GM12878 (cell line): ENCODE measurements around the gene CDC42SE2. TPM values are rescaled to one million over a fixed set of nuclear protein-coding genes. Genes with fewer than 3 reads are reported as not detected.

Experiments used
- ATAC-seq: fragments of 200-7000 bp; cut with Tn5 transposase; 3 replicates; pipeline ENCODE4 v1.9.1; 2020; ENCODE audit warnings: mild to moderate bottlenecking, moderate library complexity
- BruUV-seq: library from RNA; stranded (reverse); fragments of 400-500 nt; replicated peaks from 2 replicates; lab custom pipeline; 2021; lab: Mats Ljungman, UMichigan
- CTCF ChIA-PET: fragments of 300-600 bp; sonication (Branson Sonifier 250); formaldehyde crosslinking; extraction: SDS; loops from one replicate; lab custom pipeline; 2021; ENCODE audit warnings: inconsistent platforms; lab: Yijun Ruan, JAX
- POLR2A ChIA-PET: fragments of 350-600 bp; formaldehyde crosslinking; extraction: SDS; loops from one replicate; lab custom pipeline; 2021; ENCODE audit warnings: inconsistent platforms; lab: Charles Lee
- RAD21 ChIA-PET: fragments of 300-600 bp; sonication (Branson Sonifier 250); formaldehyde crosslinking; loops from one replicate; lab custom pipeline; 2023; ENCODE audit warnings: antibody characterized with exemption; ENCODE audit not compliant: unreplicated experiment; lab: Charles Lee
- SMC1A ChIA-PET: fragments of 300-600 bp; sonication (Branson Sonifier 250); formaldehyde crosslinking; loops from one replicate; lab custom pipeline; 2023; ENCODE audit not compliant: unreplicated experiment, uncharacterized antibody; lab: Charles Lee
- DNase-seq: peaks from one replicate; pipeline ENCODE4 v3.0.0-alpha.2; 2011; ENCODE audit warnings: low read depth, low spot score
- FAIRE-seq: peaks from 3 replicates; lab custom pipeline; 2011; peaks lifted over from hg19 to GRCh38; lab: Jason Lieb, UNC
- H2AFZ ChIP-seq: 2 replicates; pipeline ENCODE4 v1.6.0; 2011; ENCODE audit warnings: low read depth, low read length, control low read depth; ENCODE audit not compliant: control insufficient read depth
- H3K27ac ChIP-seq: 2 replicates; pipeline ENCODE4 v1.5.1; 2011; ENCODE audit warnings: control low read depth; ENCODE audit not compliant: control insufficient read depth, insufficient read depth
- H3K27me3 ChIP-seq, 2 experiments: replicated peaks in 1 of 2; 2 replicates each; pipeline versions ENCODE4 v1.6.0 to v1.6.1; 2011; ENCODE audit warnings: low read length in 1 of 2; ENCODE audit not compliant: control insufficient read depth in 2 of 2, insufficient read depth in 2 of 2
- H3K36me3 ChIP-seq, 2 experiments: 2 replicates each; pipeline ENCODE4 v1.5.1; 2011; ENCODE audit warnings: low read length in 1 of 2; ENCODE audit not compliant: control insufficient read depth in 2 of 2, insufficient read depth in 2 of 2
- H3K4me1 ChIP-seq: 2 replicates; pipeline ENCODE4 v1.6.1; 2011; ENCODE audit warnings: mild to moderate bottlenecking, low read length, moderate library complexity, mixed read lengths; ENCODE audit not compliant: control insufficient read depth, insufficient read depth
- H3K4me2 ChIP-seq: 2 replicates; pipeline ENCODE4 v1.6.0; 2011; ENCODE audit warnings: control low read depth; ENCODE audit not compliant: control insufficient read depth, insufficient read depth
- H3K4me3 ChIP-seq: fragments of 200-600 bp; sonication (generic); 2 replicates; pipeline ENCODE4 v1.5.1; 2016
- H3K79me2 ChIP-seq: 2 replicates; pipeline ENCODE4 v1.6.0; 2011; ENCODE audit warnings: low read length; ENCODE audit not compliant: control insufficient read depth, insufficient read depth
- H3K9ac ChIP-seq: 2 replicates; pipeline ENCODE4 v1.8.0; 2011; ENCODE audit warnings: low read length, control low read depth, mixed read lengths; ENCODE audit not compliant: control insufficient read depth, insufficient read depth
- H3K9me3 ChIP-seq: replicated peaks from 3 replicates; pipeline ENCODE4 v1.5.1; 2011; ENCODE audit warnings: mild to moderate bottlenecking, low read length; ENCODE audit not compliant: control insufficient read depth, insufficient read depth
- H4K20me1 ChIP-seq: 2 replicates; pipeline ENCODE4 v1.6.0; 2011; ENCODE audit not compliant: control insufficient read depth, insufficient read depth
- BMI1 ChIP-seq: fragments of 450-650 bp; IDR thresholded peaks from 2 replicates; pipeline ENCODE4 v1.6.1; 2016; ENCODE audit warnings: mild to moderate bottlenecking, moderate library complexity, borderline replicate concordance
- CEBPZ ChIP-seq: fragments of 150-350 bp; IDR thresholded peaks from 2 replicates; pipeline ENCODE4 v1.6.1; 2016; ENCODE audit warnings: low read depth, low read length
- CHD1 ChIP-seq: IDR thresholded peaks from 2 replicates; pipeline ENCODE4 v1.6.1; 2012; ENCODE audit warnings: low read depth, low read length, improper control_type of control experiment
- FOS ChIP-seq: IDR thresholded peaks from 3 replicates; pipeline ENCODE4 v1.6.1; 2011; ENCODE audit warnings: borderline replicate concordance; ENCODE audit not compliant: insufficient read length; ENCODE audit errors: extremely low read depth
- GATAD2B ChIP-seq: fragments of 450-650 bp; conservative IDR thresholded peaks from 2 replicates; pipeline ENCODE4 v1.6.1; 2017; ENCODE audit warnings: low read depth, mild to moderate bottlenecking, moderate library complexity
- HSF1 ChIP-seq: fragments of 150-350 bp; IDR thresholded peaks from 2 replicates; pipeline ENCODE4 v1.6.1; 2014; ENCODE audit warnings: mild to moderate bottlenecking, low read depth, low read length
- LARP7 ChIP-seq: fragments of 450-650 bp; IDR thresholded peaks from 2 replicates; pipeline ENCODE4 v1.6.1; 2017; ENCODE audit warnings: mild to moderate bottlenecking
- NFYA ChIP-seq: IDR thresholded peaks from 2 replicates; pipeline ENCODE4 v1.6.1; 2011; ENCODE audit warnings: low read depth, mild to moderate bottlenecking, low read length, improper control_type of control experiment, borderline replicate concordance
- NRF1 ChIP-seq: conservative IDR thresholded peaks from 2 replicates; pipeline ENCODE4 v1.6.1; 2011; ENCODE audit warnings: mild to moderate bottlenecking, low read depth, low read length, improper control_type of control experiment
- PML ChIP-seq: IDR thresholded peaks from 2 replicates; pipeline ENCODE4 v1.6.1; 2012; ENCODE audit warnings: low read length, inconsistent platforms
- POU2F2 ChIP-seq: IDR thresholded peaks from 3 replicates; pipeline ENCODE4 v1.6.1; 2011; ENCODE audit warnings: low read depth, mild to moderate bottlenecking, low read length, borderline replicate concordance
- RCOR1 ChIP-seq: conservative IDR thresholded peaks from 2 replicates; pipeline ENCODE4 v1.6.1; 2012; ENCODE audit warnings: low read depth, low read length, improper control_type of control experiment
- SIN3A ChIP-seq: IDR thresholded peaks from 2 replicates; pipeline ENCODE4 v1.6.1; 2012; ENCODE audit warnings: low read depth, low read length, improper control_type of control experiment
- ZNF217 ChIP-seq: fragments of 450-650 bp; IDR thresholded peaks from 2 replicates; pipeline ENCODE4 v1.6.1; 2017; ENCODE audit warnings: antibody characterized with exemption, mild to moderate bottlenecking
- ZNF592 ChIP-seq: fragments of 450-650 bp; IDR thresholded peaks from 2 replicates; pipeline ENCODE4 v1.6.1; 2017; ENCODE audit warnings: mild to moderate bottlenecking, moderate library complexity
- ZZZ3 ChIP-seq: IDR thresholded peaks from 2 replicates; pipeline ENCODE4 v1.6.1; 2011; ENCODE audit warnings: low read depth; ENCODE audit not compliant: control insufficient read depth, insufficient read length
- WGBS: methylation state at CpG from one replicate; pipeline ENCODE4 v1.1.6; 2016; ENCODE audit warnings: low lambda C conversion rate; ENCODE audit not compliant: insufficient replicate concordance, insufficient coverage; ENCODE audit errors: missing lambda C conversion rate; 5-methylcytosine and 5-hydroxymethylcytosine counted together
- in situ Hi-C: fragments of 300-500 bp; cut with MboI; formaldehyde crosslinking; loops from 9 replicates; pipeline ENCODE4 v1.14.3; 2018; ENCODE audit warnings: mixed read lengths
- intact Hi-C: fragments of 100-400 bp; cut with micrococcal nuclease; formaldehyde crosslinking; loops from one replicate; pipeline ENCODE4 v1.14.2; 2022; ENCODE audit not compliant: unreplicated experiment
- polyA plus RNA-seq, 11 experiments: library from polyadenylated mRNA; depleted of rRNA in 4 of 11; unstranded in 6 of 11; stranded (reverse) in 5 of 11; fragments of >200 nt; fragmentation: Nextera tagmentation in 4 of 11; fragmentation: Illumina TruSeq in 1 of 11; extraction: Ambion mirVana in 4 of 11; extraction: Trizol in 1 of 11; gene quantifications; 1 replicate in 1 of 11; 2 replicates in 10 of 11; pipeline versions ENCODE4 v1.2.1 to v1.2.3, GENCODE V29; 2011 to 2016; ENCODE audit warnings: inconsistent platforms in 2 of 11, missing spikeins in 2 of 11, low read depth in 1 of 11
- total RNA-seq, 4 experiments: library from RNA; depleted of rRNA in 3 of 4; stranded (reverse); fragments of >200 nt in 3 of 4; fragmentation: Illumina TruSeq in 1 of 4; extraction: Trizol in 1 of 4; gene quantifications; 2 replicates each; pipeline versions ENCODE4 v1.2.1 to v1.2.3, GENCODE V29; 2013 to 2021

CDC42SE2 gene
- total and polyA plus RNA-seq, 10 of the 15 experiments (the other 5 are each of a cell fraction or from before 2014, with no cell fraction given): 57.0 to 148 (median 80.3) TPM

- H3K79me2 ChIP-seq: no peaks in the 10 kb centered on the region
- BruUV-seq: no TSS peak
- H3K9me3 ChIP-seq: no peaks in the 10 kb centered on the region
- no peaks in the 10 kb centered on the region for H3K27me3 ChIP-seq
- no peak for FAIRE-seq
- intact Hi-C loops (no loop called here), in situ Hi-C loops (no loop called here)
- ChIA-PET POLR2A (interaction anchor here (0.6 to 0.7 kb wide), 3 partner anchors 18 to 392 kb away, joined by 4 to 5 read pairs (median 4); no protein-coding TSS in a partner anchor), SMC1A (interaction anchor here (1.0 to 1.4 kb wide), 2 partner anchors 19 to 26 kb away, joined by 3 to 4 read pairs; no protein-coding TSS in a partner anchor), RAD21 (no interaction called here), CTCF (interaction anchor here (1.0 to 1.4 kb wide), 2 partner anchors 18 to 567 kb away, joined by 3 to 4 read pairs; no protein-coding TSS in a partner anchor)
- 96% methylated on average over 2 of the region's 2 CpGs for WGBS
- TF ChIP-seq NRF1: no peak
- no peak for TF ChIP-seq RCOR1
- TF ChIP-seq FOS: no peak
- TF ChIP-seq CEBPZ: no peak
- no peak for TF ChIP-seq PML
- no peak for TF ChIP-seq ZZZ3
- TF ChIP-seq ZNF592: no peak
- TF ChIP-seq ZNF217: no peak
- no peak for TF ChIP-seq GATAD2B
- no peak for TF ChIP-seq POU2F2
- no peak for TF ChIP-seq LARP7
- TF ChIP-seq HSF1: no peak
- TF ChIP-seq NFYA: no peak
- no peak for TF ChIP-seq SIN3A
- TF ChIP-seq BMI1: no peak
- no peak for TF ChIP-seq CHD1
- H2AFZ ChIP-seq: no peak overlapping the region
- H4K20me1 ChIP-seq: no peaks in the 10 kb centered on the region
- no peak for DNase-seq
- no peak overlapping the region for H3K9ac ChIP-seq
- peaks cover 4% of the 10 kb centered on the region; the same call in 1 of the 2 replicates for H3K4me1 ChIP-seq
- H3K4me2 ChIP-seq: no peak overlapping the region
- peaks cover 5 to 28% of the 10 kb centered on the region in 2 experiments; a peak in 3 of 4 replicates for H3K36me3 ChIP-seq
- no peak overlapping the region for H3K27ac ChIP-seq
- ATAC-seq: no peak
- H3K4me3 ChIP-seq: no peak overlapping the region
These were observed 177.3 kb downstream of the CDC42SE2 start for GRCh38 chr5:131441184-131441583.
